Breast epithelium (tissue), 4 donors: Measurements from ENCODE around the gene VHLL. TPM values are rescaled to one million over a fixed set of nuclear protein-coding genes. Genes with fewer than 3 reads are reported as not detected.

ENCODE experiments used
- DNase-seq, 2 donors: peaks; one replicate each; pipeline ENCODE4 v3.0.0-alpha.2; 2019; ENCODE audit warnings: low spot score in 2 of 2
- H3K27ac ChIP-seq, 2 donors: fragments of 200-600 bp; sonication (generic) in 1 of 2; one replicate each; pipeline ENCODE4 v1.5.1; 2016 to 2019; ENCODE audit warnings: mild to moderate bottlenecking in 1 of 2
- H3K27me3 ChIP-seq, 2 donors: fragments of 200-600 bp; sonication (generic) in 1 of 2; one replicate each; pipeline versions ENCODE4 v1.5.1 to v1.6.0; 2017 to 2019; ENCODE audit warnings: control low read depth in 1 of 2, mild to moderate bottlenecking in 1 of 2
- H3K36me3 ChIP-seq: fragments of 200-600 bp; one replicate; pipeline ENCODE4 v1.5.1; 2019
- H3K4me1 ChIP-seq, 2 donors: fragments of 200-600 bp; sonication (generic); one replicate each; pipeline ENCODE4 v1.5.1; 2016 to 2019; ENCODE audit warnings: control low read depth in 1 of 2
- H3K4me3 ChIP-seq, 3 donors: fragments of 200-600 bp; sonication (generic); 1 replicate in 2 of 3; 2 replicates in 1 of 3; pipeline ENCODE4 v1.5.1; 2016 to 2019; ENCODE audit warnings: mild to moderate bottlenecking in 3 of 3, moderate library complexity in 2 of 3
- H3K9me3 ChIP-seq, 2 donors: fragments of 200-600 bp; sonication (generic) in 1 of 2; one replicate each; pipeline ENCODE4 v1.5.1; 2016 to 2019; ENCODE audit warnings: control low read depth in 1 of 2
- CTCF ChIP-seq, 3 donors: fragments of 450-650 bp; IDR thresholded peaks; one replicate each; pipeline ENCODE4 v1.5.1; 2016 to 2017; ENCODE audit warnings: antibody characterized with exemption in 3 of 3, mild to moderate bottlenecking in 3 of 3, moderate library complexity in 3 of 3
- POLR2A ChIP-seq: fragments of 450-650 bp; IDR thresholded peaks from one replicate; pipeline ENCODE4 v1.6.1; 2016; ENCODE audit warnings: antibody characterized with exemption, mild to moderate bottlenecking, moderate library complexity
- POLR2AphosphoS5 ChIP-seq, 3 donors: sonication (generic); formaldehyde crosslinking; IDR thresholded peaks; one replicate each; pipeline ENCODE4 v1.6.1; 2017; ENCODE audit warnings: antibody characterized with exemption in 3 of 3
- intact Hi-C: fragments of 100-400 bp; cut with DNase I; formaldehyde crosslinking; loops from one replicate; pipeline ENCODE4 v1.15.1; 2023; ENCODE audit warnings: low total_unique reads
- total RNA-seq, 3 donors: library from RNA; depleted of rRNA; stranded (reverse); fragments of >200 nt; gene quantifications; one replicate each; pipeline ENCODE4 v1.1.0, GENCODE V29; 2016

Gene VHLL
- total RNA-seq, 3 donors from 2014 or later: 0.98 TPM; not detected in 2

GRCh38 chr1:156342166-156342955 is 43.3 kb upstream of the VHLL start:
- Histone ChIP-seq H3K9me3 (no peaks in the 10 kb centered on the region), H3K36me3 (no peaks in the 10 kb centered on the region), H3K4me3 (no peak overlapping the region), H3K4me1 (no peaks in the 10 kb centered on the region), H3K27me3 (no peaks in the 10 kb centered on the region), H3K27ac (no peak overlapping the region)
- DNase-seq: no peak
- intact Hi-C loops: no loop called here
- TF ChIP-seq CTCF (IDR thresholded peaks at IDR 0.05): no peak
- no peak for TF ChIP-seq POLR2AphosphoS5 (IDR thresholded peaks at IDR 0.05)
- TF ChIP-seq POLR2A: no peak

GRCh38 chr1:156338180-156338976 is 39.3 kb upstream of the VHLL start, which contains the start of the genes CCT3 and TSACC:
CCT3 (minus strand) TSS chr1:156338292; CDS start chr1:156338184, 108 bp downstream.
TSACC (plus strand) TSS chr1:156338526; CDS start chr1:156339758, 1,232 bp downstream.
- Histone ChIP-seq H3K36me3 (no peaks in the 10 kb centered on the region), H3K27ac (peak within 1 kb of the TSS; percentile 72 to 79), H3K4me1 (peaks cover 6 to 10% of the 10 kb centered on the region in 2 donors), H3K9me3 (no peaks in the 10 kb centered on the region), H3K4me3 (peak within 1 kb of the TSS; percentile 72 to 88 (median 85)), H3K27me3 (no peaks in the 10 kb centered on the region)
- no peak for TF ChIP-seq CTCF (IDR thresholded peaks at IDR 0.05)
- TF ChIP-seq POLR2A: peak; percentile 35
- TF ChIP-seq POLR2AphosphoS5 (IDR thresholded peaks at IDR 0.05): peak; percentile 38 to 94 (median 80)
- peak; percentile 99 for DNase-seq
- intact Hi-C loops: no loop called here

GRCh38 chr1:156337888-156338179 is 38.7 kb upstream of the VHLL start:
- Histone ChIP-seq H3K9me3 (no peaks in the 10 kb centered on the region), H3K4me1 (peaks cover 6 to 10% of the 10 kb centered on the region in 2 donors), H3K4me3 (peak overlapping the region; percentile 72 to 88 (median 85)), H3K36me3 (peaks cover under 1% of the 10 kb centered on the region), H3K27ac (peak overlapping the region; percentile 72 to 79), H3K27me3 (no peaks in the 10 kb centered on the region)
- DNase-seq: no peak
- no peak for TF ChIP-seq POLR2AphosphoS5 (IDR thresholded peaks at IDR 0.05)
- no peak for TF ChIP-seq CTCF (IDR thresholded peaks at IDR 0.05)
- TF ChIP-seq POLR2A: no peak
- intact Hi-C loops: no loop called here

GRCh38 chr1:156337052-156337887 is 38.2 kb upstream of the VHLL start:
- intact Hi-C loops: no loop called here
- H3K4me1 ChIP-seq: peaks cover 6 to 10% of the 10 kb centered on the region in 2 donors
- no peaks in the 10 kb centered on the region for H3K9me3 ChIP-seq
- TF ChIP-seq CTCF (IDR thresholded peaks at IDR 0.05) (no peak), POLR2A (no peak), POLR2AphosphoS5 (IDR thresholded peaks at IDR 0.05) (no peak)
- peaks cover 6% of the 10 kb centered on the region for H3K36me3 ChIP-seq
- peak overlapping the region; percentile 72 to 88 (median 85) for H3K4me3 ChIP-seq
- H3K27ac ChIP-seq: peak overlapping the region; percentile 72 to 79
- no peaks in the 10 kb centered on the region for H3K27me3 ChIP-seq
- DNase-seq: no peak
